Coronary artery (tissue), 2 donors: ENCODE measurements around the gene SLC41A1.

Experiments used
- DNase-seq: peaks from one replicate; pipeline ENCODE4 v3.0.0-alpha.2; 2017; ENCODE audit warnings: low spot score
- H3K27ac ChIP-seq, 2 donors: fragments of 200-600 bp; sonication (generic); one replicate each; pipeline ENCODE4 v1.5.1; 2016 to 2019
- H3K4me3 ChIP-seq: fragments of 200-600 bp; sonication (generic); 2 replicates; pipeline ENCODE4 v1.5.1; 2016; ENCODE audit warnings: mild to moderate bottlenecking, moderate library complexity
- CTCF ChIP-seq: fragments of 200-600 bp; sonication (generic); IDR thresholded peaks from one replicate; pipeline ENCODE4 v1.5.1; 2019; ENCODE audit warnings: antibody characterized with exemption

Gene SLC41A1

DNA sequence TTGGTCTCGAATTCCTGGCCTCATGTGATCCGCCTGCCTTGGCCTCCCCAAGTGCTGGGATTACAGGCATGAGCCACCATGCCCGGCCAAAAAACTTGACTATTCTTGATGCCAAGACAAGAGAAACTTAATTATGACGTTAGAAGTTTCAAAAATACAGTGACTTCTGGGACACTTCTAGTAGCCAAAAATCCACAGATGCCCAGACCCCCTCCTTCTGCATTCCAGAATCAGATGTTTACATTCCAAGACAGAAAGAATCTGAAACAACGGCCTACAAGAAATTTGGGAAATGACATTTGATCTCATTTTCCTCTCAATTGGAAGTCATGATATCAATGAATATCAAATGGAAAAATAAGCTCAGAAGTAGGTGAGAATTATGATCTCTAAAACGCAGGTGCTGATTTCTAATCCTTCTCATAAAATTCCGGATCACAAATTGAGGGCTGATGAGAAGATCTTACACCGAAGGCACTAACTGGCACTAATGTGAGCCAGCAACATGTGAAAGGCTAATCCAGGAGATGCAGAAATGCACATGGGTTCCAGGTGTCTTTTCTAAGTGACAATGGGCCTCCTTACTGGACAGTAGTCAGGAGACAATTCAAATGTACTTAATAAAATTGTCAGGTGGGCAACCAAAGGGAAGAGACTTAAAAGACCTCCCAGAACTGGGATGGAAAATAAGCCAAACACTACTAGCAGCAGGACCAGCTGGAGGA lies 43.2 kb downstream of the SLC41A1 start:
- Histone ChIP-seq H3K4me3 (no peak overlapping the region), H3K27ac (no peak overlapping the region)
- no peak for TF ChIP-seq CTCF
- DNase-seq, result no peak

DNA sequence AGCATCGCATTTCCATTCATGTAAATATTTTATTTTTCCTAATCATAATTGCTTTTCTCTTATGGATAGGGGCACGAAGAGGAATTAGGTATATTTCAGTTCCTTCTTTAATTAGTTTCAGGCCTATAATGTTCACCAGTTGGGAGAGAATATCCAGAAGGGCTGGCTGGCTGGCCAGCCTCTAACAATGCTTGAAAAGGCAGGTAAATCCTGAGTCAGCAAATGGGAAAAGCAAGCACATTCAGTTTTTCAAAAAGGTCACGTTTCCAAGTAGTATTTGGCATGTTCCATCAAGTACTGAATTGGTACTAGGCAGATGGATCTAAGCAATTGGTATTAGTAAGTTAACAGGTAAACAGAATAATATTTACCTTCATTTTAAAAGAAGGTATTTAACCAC lies 45.8 kb downstream of the SLC41A1 start:
- Histone ChIP-seq H3K27ac (no peak overlapping the region), H3K4me3 (no peak overlapping the region)
- no peak for DNase-seq
- TF ChIP-seq CTCF, result no peak

- H3K27ac ChIP-seq, result no peak overlapping the region
- TF ChIP-seq CTCF, result no peak
- DNase-seq, result no peak
- H3K4me3 ChIP-seq, result no peak overlapping the region
These were observed 46.4 kb downstream of the SLC41A1 start for GRCh38 chr1:205766570-205766969.

DNA sequence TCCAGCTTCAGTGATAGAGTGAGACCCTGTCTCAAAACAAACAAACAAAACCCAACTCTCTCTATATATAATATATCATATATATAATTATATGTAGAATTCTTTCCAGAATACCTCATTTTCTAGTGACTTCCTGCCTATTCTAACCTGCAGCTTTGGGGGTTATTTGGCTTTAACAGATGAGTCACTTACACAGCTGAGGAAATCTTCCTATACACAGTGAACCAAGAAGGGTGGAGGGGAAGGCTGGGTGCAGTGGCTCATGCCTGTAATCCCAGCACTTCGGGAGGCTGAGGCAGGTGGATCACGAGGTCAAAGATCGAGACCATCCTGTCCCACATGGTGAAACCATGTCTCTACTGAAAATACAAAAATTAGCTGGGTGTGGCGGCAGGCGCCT lies 47.0 kb downstream of the SLC41A1 start:
- Histone ChIP-seq H3K27ac (no peak overlapping the region), H3K4me3 (no peak overlapping the region)
- no peak for DNase-seq
- no peak for TF ChIP-seq CTCF

DNA sequence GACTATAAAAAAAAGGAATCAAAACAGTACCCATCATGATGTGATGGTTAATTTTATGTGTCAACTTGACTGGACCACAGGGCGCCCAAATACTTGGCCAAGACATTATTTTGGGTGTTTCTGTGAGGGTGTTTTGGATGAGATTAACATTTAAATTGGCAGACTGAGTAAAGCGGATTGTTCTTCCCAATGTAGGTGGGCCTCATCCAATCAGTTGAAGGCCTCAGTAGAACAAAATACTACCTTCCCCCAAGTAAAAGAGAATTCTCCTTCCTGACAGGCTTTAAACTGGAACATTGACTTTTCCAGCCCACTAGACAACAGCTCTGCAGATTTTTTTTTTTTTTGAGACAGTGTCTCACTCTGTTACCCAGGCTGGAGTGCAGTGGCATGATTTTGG lies 48.4 kb downstream of the SLC41A1 start:
- no peak for DNase-seq
- H3K4me3 ChIP-seq, result no peak overlapping the region
- H3K27ac ChIP-seq, result no peak overlapping the region
- TF ChIP-seq CTCF, result no peak

DNA sequence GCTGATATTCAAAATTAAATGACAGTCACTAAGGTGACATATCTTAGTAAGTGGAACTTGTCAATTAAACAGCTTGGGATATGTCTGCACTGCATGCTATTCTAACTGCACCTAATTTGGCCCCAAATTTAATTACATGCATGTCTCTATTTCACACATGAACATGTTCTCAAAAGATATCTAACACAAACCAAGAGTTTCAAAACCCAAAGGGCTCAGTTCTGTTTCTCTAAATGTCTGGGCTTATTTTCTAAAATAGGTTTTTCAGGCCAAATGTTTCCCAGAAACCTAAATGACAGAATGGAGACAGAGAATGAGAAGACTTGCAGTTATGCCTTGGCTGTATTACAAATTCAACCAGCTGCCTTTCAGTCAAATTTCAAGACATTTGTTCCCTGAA lies 49.0 kb downstream of the SLC41A1 start:
- H3K4me3 ChIP-seq, result no peak overlapping the region
- no peak for TF ChIP-seq CTCF
- H3K27ac ChIP-seq, result no peak overlapping the region
- no peak for DNase-seq

- no peak overlapping the region for H3K27ac ChIP-seq
- TF ChIP-seq CTCF, result no peak
- no peak overlapping the region for H3K4me3 ChIP-seq
- no peak for DNase-seq
These were observed 52.4 kb downstream of the SLC41A1 start for GRCh38 chr1:205760606-205761005.
